Activated CD8-positive, alpha-beta memory T cell treated with anti-CD3 and anti-CD28 coated beads, Interleukin-2, amount 50 U/mL, for 1 hour (primary cell): ENCODE data around the gene AICDA.

Experiments
- DNase-seq: peaks from one replicate; pipeline ENCODE4 v3.0.0-alpha.2; 2020; ENCODE audit errors: extremely low read depth

AICDA gene

DNA sequence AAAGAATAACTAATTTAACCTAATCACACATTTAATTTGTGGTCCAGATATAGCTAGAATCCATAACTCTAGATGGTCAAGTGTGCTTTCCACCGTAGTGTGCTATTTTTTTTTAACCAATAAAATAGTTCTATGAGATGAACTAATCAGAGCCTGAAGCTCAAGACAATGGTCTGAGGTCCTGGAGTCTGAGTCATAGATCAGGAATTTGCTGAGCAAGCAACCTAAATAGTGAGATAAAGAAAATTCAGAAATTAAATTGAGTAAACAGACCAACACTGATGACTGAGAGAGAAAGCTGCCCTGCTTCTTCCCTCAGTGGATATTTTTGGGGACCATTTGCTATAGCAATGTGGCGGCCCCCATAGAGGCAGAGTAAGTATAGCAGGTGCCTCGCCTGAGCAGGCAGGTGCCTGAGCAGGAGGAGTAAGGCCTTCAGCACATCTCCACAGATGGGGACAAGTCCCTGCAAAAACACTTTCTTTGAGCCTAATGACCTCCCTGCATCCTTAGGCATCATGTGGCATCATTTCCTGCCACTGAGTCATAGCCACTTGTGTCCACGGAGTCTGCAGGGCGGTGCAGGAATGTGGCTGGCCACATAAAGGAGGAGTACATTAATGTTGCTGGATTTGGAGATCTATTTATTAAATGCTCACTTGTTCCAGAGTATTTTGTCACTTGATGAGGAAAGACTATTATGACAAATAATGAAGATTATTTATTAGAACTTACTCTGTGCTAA, 58.0 kb downstream of the AICDA start:
- DNase-seq, result no peak

DNA sequence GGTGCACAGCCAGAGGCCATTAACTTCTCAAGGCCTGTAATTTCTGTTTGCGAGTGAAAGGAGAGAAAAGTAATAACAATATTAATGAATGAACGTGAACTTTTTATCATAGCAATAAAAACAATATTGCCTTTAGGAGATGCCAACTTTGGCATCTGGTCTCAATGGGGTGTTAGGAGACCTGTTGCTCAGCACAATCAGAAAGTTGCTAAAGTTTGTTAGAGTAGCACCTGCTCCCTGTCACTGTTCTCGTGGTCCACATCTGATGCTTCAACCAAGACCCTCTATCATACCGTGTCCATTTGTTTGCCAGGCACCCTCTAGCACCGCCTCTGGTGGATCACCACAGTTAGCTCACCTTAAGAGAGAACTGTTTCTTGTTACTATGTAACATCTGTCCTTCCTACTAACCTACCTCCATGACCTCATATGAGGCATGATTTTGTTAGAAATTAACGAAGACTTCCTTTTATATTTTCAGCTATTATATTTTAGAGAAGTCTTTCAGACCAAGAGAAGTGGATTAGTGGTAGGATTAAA, 59.5 kb downstream of the AICDA start:
- DNase-seq, result no peak
